Loucy (cell line): ENCODE results near the gene PCF11.

Experiments used
- EZH2phosphoT487 ChIP-seq: fragments of 200-600 bp; IDR thresholded peaks from 2 replicates; pipeline ENCODE4 v1.6.1; 2018; ENCODE audit warnings: antibody characterized with exemption, mild to moderate bottlenecking, moderate library complexity, borderline replicate concordance
- TF ChIP-seq, protein P1 (sequence below): fragments of 200-600 bp; sonication (generic); conservative IDR thresholded peaks from 2 replicates; pipeline ENCODE4 v1.5.1; 2014; ENCODE audit warnings: mild to moderate bottlenecking, antibody characterized with exemption, low read length

GRCh38 chr11:83122766-83123165 is 34.2 kb upstream of the PCF11 start:
- TF ChIP-seq, protein P1, sequence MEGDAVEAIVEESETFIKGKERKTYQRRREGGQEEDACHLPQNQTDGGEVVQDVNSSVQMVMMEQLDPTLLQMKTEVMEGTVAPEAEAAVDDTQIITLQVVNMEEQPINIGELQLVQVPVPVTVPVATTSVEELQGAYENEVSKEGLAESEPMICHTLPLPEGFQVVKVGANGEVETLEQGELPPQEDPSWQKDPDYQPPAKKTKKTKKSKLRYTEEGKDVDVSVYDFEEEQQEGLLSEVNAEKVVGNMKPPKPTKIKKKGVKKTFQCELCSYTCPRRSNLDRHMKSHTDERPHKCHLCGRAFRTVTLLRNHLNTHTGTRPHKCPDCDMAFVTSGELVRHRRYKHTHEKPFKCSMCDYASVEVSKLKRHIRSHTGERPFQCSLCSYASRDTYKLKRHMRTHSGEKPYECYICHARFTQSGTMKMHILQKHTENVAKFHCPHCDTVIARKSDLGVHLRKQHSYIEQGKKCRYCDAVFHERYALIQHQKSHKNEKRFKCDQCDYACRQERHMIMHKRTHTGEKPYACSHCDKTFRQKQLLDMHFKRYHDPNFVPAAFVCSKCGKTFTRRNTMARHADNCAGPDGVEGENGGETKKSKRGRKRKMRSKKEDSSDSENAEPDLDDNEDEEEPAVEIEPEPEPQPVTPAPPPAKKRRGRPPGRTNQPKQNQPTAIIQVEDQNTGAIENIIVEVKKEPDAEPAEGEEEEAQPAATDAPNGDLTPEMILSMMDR: no peak
- no peak for TF ChIP-seq EZH2phosphoT487
